ENCODE measurements around the gene TREX2.

The TREX2 gene

GRCh38 chrX:153454901-153455550, 9.2 kb upstream of the TREX2 start:
- DNase-seq: no peak

DNA sequence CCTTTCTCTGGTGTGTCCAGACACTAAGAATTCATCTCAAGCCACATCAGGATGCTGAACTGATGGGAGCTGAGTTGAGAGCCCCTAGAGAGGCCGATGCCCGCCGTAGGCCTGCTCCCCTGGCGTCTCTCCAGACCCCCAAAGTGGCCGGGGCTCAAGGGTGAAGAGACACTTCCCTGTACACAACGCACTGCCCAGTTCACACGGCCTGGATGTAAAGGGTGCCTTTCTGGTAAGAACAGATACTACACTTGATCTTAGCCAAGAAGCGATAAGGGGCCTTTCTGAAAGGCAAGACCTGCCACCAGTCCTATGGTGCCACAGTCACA, 5.1 kb upstream of the TREX2 start:
- no peak for DNase-seq

- no peak for DNase-seq
Observed at GRCh38 chrX:153450114-153450948, 4.5 kb upstream of the TREX2 start.

- DNase-seq: no peak
Observed at GRCh38 chrX:153449368-153450113, 3.7 kb upstream of the TREX2 start.

- no peak for DNase-seq
Observed at GRCh38 chrX:153448556-153449367, 2.9 kb upstream of the TREX2 start.

- DNase-seq: no peak
Observed at GRCh38 chrX:153447581-153447960, 1.7 kb upstream of the TREX2 start.

DNA sequence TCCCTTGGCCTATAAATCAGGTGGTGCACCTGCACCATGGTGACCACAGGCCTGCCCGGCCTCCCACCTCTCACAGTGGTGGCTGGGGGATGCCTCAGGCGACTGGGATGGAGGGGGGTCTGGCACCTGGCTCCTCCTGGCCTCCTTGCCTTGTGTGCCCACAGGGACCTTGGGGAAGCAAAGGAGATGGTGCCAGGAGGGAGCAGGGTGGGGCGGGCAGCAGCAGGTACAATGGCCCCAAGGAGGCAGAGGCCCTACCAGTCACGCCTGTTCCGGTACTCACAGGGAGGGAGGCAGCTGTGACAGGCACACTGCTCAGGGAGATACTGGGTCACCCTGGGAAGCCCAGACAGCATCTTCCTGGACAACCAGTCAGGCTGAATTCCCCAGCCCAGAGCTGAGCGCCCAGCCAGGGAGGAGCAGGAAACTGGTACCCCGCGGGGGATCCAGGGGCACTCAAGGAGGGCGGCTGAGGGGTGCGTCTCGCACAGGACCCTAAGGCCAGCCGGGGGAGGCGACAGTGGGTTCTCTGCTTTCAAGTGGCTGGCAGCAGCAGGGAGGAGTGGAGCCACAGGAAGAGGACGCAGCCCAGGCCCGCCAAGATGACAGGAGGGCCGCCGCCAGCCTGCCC, 1.2 kb upstream of the TREX2 start:
- no peak for DNase-seq

DNA sequence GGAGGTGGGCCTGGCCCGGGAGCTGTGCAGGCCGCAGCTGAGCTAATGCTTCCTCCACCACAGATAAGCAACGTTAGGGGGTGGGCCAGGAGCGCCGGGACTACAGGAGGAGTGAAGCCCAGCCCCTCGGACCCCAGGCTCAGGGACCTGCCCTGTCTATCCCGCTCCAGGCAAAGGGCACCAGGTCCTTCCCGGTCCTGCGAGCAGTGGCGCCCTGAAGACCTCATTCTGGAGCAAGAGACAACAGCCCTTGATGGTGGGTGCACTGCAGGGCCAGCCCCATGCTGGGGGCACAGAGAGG, 730 bp upstream of the TREX2 start:
- DNase-seq: no peak

DNA sequence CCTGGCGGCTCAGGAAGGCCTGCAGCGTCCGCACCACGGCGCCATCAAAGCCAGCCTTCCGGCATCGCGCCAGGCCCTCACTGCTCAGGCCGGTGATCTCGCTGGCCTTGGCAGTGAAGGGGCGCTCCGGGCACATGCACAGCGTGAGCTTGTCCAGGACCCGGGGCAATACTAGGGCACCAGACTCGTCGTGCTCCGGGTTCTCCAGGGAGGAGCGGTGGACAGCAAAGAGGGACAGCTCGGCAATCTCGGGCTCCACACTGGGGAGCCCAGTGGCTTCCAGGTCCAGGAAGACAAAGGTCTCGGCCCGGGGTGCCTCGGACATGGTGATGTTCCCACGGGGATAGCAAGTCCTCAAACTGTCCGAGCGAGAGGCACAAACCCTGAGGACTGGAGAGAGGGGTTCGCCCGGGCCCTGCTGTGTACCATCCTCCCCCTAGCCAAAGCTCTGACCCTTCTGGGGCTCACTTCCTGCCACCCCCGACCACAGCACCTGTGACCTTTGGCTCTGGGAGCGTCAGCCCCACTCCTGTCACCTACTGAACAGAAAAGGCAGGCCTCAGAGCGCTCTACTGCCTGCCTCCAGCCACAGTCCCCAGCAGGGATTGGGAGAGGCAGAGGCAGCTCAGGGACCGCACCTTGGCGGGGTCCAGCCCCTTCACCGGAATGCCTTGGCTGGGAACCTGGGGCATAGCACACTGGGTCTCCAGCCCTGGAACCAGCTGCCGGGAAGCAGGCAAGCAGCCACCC, 575 bp downstream of the TREX2 start:
- DNase-seq: no peak

GRCh38 chrX:153444333-153445011, 1.4 kb downstream of the TREX2 start:
- no peak for DNase-seq

DNA sequence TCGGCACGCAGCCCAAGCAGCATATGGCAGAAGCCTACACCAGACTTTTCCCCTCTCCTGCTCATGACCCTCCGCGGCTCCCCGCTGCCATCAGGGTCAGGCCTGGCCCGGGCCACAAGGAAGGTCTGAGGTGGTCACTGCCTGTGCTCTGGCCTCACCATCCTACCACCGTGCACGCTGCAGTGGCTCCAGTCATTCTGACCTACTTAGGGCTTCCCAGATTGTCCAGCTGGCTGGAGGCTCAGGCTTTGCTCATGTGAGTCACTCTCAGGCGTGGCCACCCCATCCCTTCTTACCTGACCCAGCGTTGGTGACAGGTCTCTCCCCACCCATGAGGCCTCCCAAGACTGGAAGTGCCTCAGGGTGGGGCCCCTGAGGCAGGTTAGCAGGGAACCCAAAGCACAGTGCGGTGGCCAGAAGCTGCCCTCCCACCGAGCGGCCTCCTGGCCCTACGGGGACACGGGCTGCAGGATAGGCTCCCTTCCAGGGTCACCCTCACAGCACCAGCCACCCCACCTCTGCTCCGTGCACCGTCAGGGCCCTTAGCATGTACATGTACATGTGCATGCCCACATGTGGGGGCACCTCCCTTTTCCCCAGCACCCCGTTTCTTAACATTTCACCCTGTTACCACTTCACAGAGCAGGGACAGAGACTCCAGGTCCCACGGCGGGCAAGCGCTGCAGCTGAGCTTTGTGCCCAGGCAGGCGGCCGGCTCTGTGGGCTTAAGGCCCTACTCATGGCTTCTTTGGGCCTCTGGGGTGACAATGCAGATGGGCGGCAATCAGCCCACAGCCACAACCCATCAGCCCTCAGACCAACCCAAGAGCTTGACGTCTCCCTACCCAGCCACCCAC, 2.2 kb downstream of the TREX2 start:
- DNase-seq: no peak

DNA sequence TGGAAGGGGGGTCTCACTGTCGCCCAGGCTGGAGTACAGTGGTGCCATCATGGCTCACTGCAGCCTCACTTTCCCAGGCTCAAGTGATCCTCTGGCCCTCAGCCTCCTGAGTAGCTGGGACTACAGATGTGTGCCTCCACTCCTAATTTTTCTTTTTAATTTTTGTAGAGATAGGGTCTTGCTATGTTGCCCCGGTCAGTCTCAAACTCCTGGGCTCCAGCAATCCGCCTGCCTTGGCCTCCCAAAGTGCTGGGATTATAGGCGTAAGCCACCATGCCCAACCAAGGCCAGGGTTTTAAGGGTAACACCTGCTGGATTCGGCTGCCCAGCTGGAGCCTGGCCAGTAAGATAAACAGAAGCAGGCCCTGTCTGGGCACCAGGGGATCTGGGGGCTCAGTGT, 3.4 kb downstream of the TREX2 start:
- no peak for DNase-seq

- DNase-seq: no peak
Observed at GRCh38 chrX:153441981-153442380, 3.9 kb downstream of the TREX2 start.

DNA sequence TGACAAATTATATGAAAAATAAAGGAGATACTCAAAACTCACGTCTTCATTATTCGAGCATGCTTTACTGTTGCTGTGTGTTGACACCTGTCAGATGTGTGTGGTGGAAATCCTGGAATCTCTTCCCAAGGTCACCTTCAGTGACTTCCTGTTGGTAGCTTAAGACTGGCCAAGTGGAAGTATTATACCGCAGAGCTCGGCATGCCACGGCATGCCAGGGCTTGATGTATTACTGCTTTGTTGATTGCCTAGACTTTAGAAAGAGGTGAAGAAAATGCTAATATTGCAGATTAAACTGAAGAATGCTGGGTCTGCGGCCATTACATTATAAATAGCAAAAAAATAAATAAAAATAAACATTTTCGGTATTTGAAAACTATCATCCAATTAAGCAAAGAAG, 4.6 kb downstream of the TREX2 start:
- no peak for DNase-seq

DNA sequence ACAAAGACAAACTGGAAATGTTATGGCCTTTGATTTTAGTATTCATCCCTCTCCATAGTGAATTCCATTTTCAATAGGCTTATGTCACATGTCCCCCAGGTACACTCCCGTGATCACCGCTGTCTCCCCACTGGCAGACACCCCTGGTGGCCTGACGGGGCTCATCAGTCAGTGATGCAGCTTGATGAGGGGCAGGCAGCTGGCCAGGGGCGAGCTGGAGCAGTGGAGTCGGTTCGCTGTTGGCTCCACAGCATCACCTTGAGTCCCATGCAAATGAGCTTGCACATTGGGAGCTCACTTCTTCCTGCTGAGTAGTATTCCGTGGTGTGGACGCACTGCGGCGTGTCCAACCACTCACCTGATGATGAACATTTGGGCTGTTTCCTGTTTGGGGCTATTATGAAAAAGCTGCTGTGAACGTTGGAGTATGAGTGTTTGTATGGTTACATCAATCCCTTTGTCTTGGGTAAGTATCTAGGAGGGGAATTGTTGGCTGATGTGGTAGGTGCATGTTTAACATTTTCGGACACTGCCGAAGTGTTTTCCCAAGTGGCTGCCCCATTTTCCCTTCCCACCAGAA, 5.2 kb downstream of the TREX2 start:
- no peak for DNase-seq

GRCh38 chrX:153439977-153440376, 5.9 kb downstream of the TREX2 start:
- no peak for DNase-seq

- no peak for DNase-seq
Observed at GRCh38 chrX:153438532-153438931, 7.3 kb downstream of the TREX2 start.

DNA sequence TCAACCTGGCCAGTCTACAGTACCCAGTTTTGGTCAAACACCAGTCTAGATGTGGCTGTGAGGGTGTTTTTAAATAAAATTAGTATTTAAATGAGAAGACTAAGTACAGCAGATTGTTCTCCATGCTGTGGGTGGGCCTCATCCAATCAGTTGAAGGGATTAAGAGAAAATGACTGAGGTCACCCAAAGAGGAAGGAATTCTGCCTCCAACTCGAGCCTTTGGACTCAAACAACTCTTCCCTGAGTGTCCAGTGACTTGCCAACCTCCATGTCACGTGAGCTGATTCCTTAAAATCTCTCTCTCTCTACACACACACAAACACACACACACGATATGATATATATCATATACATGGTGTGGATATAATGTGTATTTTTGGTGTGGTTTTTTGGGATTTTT, 10.0 kb downstream of the TREX2 start:
- DNase-seq: no peak

- DNase-seq: no peak
Observed at GRCh38 chrX:153434801-153435200, 11.1 kb downstream of the TREX2 start.

GRCh38 chrX:153433781-153434285, 12.0 kb downstream of the TREX2 start:
- no peak for DNase-seq
